Activated CD8-positive, alpha-beta memory T cell treated with anti-CD3 and anti-CD28 coated beads for 1 hour (primary cell): ENCODE results near the gene GOSR1.
"Not testable (repeated sequence)": the region's sequence is repeated elsewhere in the genome, so short reads cannot be mapped to it uniquely, and the experiment has no call there.

ENCODE experiments used
- DNase-seq, 2 donors: peaks; one replicate each; pipeline ENCODE4 v3.0.0-alpha.2; 2020; ENCODE audit warnings: low read depth in 1 of 2; ENCODE audit errors: extremely low read depth in 1 of 2

The GOSR1 gene

GRCh38 chr17:30560117-30561026, 83.2 kb downstream of the GOSR1 start:
- DNase-seq = not testable (repeated sequence)

DNA sequence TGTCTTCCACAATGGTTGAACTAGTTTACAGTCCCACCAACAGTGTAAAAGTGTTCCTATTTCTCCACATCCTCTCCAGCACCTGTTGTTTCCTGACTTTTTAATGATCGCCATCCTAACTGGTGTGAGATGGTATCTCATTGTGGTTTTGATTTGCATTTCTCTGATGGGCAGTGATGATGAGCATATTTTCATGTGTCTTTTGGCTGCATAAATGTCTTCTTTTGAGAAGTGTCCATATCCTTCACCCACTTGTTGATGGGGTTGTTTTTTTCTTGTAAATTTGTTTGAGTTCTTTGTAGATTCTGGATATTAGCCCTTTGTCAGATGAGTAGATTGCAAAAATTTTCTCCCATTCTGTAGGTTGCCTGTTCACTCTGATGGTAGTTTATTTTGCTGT, 84.6 kb downstream of the GOSR1 start:
- DNase-seq = not testable (repeated sequence)

GRCh38 chr17:30563131-30563904, 86.1 kb downstream of the GOSR1 start:
- not testable (repeated sequence) for DNase-seq

GRCh38 chr17:30563905-30564390, 86.7 kb downstream of the GOSR1 start:
- DNase-seq = not testable (repeated sequence)

GRCh38 chr17:30564422-30565072, 87.3 kb downstream of the GOSR1 start:
- not testable (repeated sequence) for DNase-seq

DNA sequence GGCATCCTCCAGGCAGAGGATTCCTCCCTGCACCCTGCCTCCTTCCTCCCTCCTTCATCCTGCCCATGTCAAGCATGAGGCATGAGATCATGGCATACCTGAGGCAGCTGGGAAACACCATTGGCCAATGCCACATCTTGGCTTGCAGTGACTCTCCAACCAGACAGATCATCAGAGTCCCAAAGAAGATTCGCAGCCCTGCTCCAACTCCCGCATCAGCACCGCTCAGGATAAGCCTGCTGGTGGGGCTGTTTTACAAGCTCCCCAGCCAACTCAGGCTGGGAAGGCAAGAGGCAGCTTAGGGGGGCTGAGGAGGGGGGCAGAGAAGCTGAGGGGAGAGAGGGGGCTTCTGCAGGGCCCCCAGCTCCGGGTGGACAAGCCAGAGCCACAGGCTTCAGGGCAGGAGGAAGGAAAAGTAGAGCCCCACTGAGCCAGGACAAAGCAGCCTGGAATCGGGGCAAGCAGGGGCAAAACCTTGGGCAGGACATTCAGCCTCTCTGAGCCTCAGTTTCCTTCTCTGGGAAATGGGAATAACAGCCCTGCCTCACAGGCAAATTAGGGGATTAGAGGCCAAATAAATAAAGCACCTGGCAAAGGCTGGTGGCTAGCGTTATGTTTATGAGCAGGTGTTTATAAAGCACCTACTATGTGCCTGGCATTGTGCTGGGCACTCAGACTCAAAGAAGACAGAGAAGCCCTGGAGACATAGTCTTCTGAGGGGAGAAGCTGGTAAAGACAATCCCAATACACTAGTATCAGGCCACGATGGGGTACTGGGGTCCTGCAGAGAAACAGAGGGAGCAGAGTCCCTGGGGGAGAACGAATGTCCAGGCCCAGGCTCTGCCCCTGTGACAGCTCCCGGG, 88.1 kb downstream of the GOSR1 start:
- DNase-seq = no peak

- not testable (repeated sequence) for DNase-seq
Measured at GRCh38 chr17:30566104-30566503, 88.9 kb downstream of the GOSR1 start.

GRCh38 chr17:30566516-30567225, 89.5 kb downstream of the GOSR1 start:
- DNase-seq = not testable (repeated sequence)

- DNase-seq = no peak
Measured at GRCh38 chr17:30567231-30568116, 90.3 kb downstream of the GOSR1 start.

DNA sequence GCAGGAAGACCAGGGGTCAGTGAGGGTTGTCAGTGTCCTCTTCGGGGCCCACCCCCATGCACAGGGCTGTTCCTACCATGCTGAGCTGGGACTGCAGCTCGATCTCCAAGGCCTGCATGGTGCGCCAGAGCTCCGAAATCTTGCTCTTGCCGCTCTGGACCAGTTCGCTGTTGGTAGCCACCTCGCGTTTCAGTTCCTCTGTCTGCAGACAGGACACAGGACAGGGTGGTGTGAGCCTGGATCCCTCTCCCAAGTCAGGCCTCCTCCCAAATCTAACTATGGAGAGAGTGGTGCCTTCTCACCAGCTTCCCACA, 90.9 kb downstream of the GOSR1 start:
- no peak for DNase-seq

DNA sequence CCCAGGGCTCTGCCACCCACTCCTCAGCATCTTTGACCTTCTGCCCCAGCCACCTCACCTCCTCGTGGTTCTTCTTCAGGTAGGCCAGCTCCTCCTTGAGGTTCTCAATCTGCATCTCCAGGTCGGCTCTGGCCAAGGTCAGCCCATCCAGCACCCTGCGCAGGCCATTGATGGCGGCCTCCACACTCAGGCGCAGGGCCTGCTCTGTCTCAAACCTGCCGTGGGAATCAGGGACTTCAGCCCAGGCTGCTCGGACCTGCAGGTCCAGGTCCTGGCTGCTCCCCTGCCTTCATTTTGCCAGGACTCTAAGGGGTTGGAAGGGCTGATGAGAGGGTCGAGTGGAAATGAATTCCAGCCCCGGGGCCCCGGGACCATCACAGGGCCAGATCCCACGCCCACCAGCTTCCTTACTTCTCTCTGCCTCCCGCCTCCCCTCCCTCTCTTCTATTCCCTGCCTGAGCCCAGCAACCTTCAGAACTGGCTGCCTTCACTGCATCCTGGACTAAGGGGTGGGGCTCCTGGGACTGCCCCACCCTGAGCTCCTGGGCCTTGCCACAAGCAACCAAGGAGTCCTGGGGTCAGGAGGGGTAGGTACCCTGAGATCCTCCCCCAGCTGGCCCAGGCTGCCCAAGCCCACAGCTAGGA, 92.4 kb downstream of the GOSR1 start:
- DNase-seq = not testable (repeated sequence)

DNA sequence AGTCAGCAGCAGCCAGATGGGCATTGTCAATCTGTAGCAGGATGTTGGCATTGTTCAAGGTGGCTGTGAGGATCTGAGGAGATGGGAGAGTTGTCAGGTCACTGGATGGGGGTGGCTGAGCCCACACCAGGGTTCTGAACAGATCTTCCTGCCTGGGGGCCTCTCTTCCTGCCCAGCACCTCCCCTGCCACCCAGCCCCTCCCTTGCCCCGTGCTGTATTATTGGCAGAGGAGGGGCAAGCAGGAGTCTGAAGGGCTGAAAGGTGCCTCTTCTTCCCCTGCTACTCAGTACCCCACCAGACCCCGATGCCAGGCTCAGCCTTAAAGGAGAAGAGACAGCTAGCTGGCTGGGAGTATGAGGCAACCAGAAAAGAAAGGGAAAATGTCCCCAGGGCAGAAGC, 93.0 kb downstream of the GOSR1 start:
- no peak for DNase-seq

- no peak for DNase-seq
Measured at GRCh38 chr17:30570596-30571265, 93.5 kb downstream of the GOSR1 start.

DNA sequence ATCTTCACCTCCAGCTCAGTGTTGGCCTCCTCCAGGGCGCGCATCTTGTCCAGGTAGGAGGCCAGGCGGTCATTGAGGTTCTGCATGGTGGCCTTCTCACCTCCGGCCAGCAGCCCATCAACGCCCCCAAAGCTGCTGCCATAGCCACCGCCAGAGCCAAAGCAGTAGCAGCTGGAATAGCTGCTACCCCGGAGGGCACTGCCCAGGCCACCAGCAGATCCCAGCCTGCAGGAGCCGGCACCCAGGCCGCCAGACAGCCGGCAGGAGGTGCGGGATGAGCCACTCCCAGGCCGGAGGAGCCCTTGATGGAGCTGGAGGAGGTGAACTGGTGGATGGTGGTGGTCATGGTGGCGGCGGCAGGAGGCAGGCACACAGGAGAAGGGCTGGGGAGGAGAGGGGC, 94.2 kb downstream of the GOSR1 start:
- DNase-seq = not testable (repeated sequence)

DNA sequence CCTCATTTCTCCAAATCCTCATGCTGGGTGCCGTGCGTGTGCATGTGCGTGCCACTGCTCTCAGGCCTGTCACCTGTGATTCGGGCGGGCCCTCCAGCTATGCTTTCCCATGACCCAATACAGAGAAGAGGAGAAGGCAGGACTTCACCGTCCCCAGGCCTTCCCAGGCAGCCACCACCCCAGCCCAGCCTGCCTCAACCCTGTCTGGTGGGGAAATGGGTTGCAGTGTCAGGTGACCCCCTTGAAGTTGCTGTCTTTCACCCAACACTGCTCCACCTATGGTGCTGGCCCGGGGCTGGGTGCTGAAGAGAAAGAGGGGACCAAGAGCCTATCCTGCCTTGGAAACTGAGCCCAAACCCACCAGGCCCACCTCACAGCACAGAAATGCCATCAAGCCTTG, 94.7 kb downstream of the GOSR1 start:
- no peak for DNase-seq

DNA sequence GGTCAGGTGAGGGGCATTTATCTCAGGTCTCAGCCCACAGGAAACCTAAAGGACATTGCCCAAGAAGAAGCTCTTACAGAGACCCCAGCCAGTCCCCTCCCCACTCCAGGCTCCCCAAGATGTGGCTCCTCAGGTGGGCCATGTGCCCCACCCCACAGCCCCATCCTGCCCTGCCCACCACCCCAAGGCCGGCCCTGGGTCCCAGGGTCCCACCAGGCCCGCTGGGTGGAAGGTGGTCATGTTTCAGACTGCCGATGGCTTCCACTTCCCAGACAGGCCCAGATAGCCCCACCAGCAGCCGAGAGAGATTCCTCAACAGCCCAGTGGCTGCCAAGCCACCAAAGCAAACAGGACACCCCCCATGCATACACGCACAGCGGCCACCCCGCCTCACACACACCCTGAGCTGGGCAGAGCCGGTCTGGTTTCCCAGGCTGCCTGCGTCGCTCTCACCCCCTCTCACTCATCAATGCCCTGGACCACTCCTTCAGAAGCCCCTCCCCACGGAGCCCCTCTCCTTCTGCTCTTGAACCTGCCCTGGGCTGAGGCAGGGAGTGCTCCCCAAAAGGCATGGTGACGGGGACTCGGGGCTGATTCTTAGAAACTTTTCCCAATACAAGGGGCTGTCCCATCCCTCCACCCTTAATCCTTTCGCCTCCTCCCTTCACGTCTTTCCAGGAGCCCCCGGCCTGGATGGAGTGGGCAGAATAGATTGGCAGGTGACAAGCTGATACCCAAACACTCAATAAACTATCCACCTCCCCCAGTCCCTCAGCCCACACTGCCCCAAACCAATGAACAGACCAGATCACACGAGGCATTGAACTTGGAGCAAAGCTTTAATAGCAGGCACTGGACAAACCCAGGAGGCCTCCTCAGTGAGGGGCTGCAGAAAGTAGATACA, 95.7 kb downstream of the GOSR1 start:
- DNase-seq = not testable (repeated sequence)
